HG03460 (cell line): Measurements from ENCODE around the gene TMEM218.
"Not testable (repeated sequence)": the region's sequence is repeated elsewhere in the genome, so short reads cannot be mapped to it uniquely, and the experiment has no call there.

Experiments used
- ATAC-seq: cut with Tn5 transposase; IDR thresholded peaks from one replicate; pipeline ENCODE4 v1.9.1; 2021; ENCODE audit not compliant: unreplicated experiment

TMEM218 gene

GRCh38 chr11:125056931-125057692 lies 54.3 kb downstream of the TMEM218 start:
- ATAC-seq = no peak

GRCh38 chr11:125056111-125056510 lies 55.3 kb downstream of the TMEM218 start:
- not testable (repeated sequence) for ATAC-seq

- no peak for ATAC-seq
These were observed 56.2 kb downstream of the TMEM218 start for GRCh38 chr11:125055107-125055715.

GRCh38 chr11:125053167-125053566 lies 58.3 kb downstream of the TMEM218 start:
- ATAC-seq = no peak

- ATAC-seq = no peak
These were observed 59.4 kb downstream of the TMEM218 start for GRCh38 chr11:125052047-125052446.

- ATAC-seq = no peak
These were observed 62.1 kb downstream of the TMEM218 start for GRCh38 chr11:125049164-125049792.
